ENCODE measurements around the gene MAGEA6. TPM values are rescaled to one million over a fixed set of nuclear protein-coding genes. Genes with fewer than 3 reads are reported as not detected.

MAGEA6 gene, protein sequence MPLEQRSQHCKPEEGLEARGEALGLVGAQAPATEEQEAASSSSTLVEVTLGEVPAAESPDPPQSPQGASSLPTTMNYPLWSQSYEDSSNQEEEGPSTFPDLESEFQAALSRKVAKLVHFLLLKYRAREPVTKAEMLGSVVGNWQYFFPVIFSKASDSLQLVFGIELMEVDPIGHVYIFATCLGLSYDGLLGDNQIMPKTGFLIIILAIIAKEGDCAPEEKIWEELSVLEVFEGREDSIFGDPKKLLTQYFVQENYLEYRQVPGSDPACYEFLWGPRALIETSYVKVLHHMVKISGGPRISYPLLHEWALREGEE
- total RNA-seq, result under 0.01 TPM in 1 of 2 replicates, not detected in the other

DNA sequence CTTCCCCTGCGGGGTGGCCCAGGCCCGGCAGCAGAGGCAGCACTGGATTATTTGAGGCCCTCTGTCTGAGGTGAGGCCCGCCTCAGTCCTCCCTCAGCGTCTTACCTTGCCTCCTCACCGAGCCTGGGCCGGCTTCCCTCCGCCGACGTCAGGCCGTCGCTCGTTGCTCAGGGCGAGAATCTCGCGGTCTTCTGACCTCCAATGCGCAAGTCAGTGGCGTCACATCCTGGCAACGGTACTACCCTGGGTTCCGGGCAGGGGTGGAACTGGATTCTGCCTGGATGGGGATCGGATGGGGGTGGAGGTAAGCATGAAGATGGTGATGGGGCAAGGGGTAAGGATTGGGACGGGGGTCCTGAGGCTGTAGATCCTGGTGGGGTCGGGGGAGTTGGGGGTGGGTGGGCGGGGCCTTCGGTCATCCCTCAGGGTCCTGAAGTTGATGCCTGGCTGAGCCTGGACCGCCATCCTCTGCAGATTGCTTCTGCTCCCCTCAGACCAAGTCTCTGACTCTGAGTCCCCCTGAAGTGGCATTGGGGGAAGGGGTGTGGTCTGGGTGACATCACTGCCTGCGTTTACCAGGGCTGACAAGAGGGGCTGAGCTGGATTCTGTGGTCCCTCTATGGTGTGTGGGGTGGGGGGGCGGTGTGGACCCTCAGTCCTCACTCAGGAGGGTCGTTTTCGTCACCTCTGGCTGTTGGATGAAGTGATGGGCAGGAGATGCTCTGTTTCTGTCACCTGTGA is at the start of gene MAGEA6:
Gene MAGEA6, minus strand, starts transcription at position 141 of the 741 bp plus-strand sequence. CDS start 2,039 bp downstream, outside the sequence.

DNA sequence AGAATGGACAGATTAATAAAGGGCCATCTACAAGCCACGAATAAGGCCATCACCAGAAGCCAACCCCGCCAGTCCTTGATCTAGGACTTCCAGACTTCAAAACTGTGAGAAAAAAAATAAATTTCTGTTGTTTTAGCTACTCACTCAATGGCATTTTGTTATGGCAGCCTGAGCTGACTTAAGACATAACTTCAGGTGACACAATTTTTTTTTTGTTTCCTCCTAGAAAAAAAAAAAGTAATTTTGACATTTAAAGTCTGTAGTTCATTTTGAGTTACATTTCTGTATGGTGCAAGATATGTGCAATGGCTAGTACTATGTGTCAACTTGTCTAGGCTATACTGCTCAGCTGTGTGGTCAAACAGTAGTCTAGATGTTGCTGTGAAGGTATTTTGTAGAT is 10.6 kb downstream of the MAGEA6 start, which contains the start of gene CSAG3:
Gene CSAG3, plus strand, starts transcription at position 301 of the 400 bp plus-strand sequence.

DNA sequence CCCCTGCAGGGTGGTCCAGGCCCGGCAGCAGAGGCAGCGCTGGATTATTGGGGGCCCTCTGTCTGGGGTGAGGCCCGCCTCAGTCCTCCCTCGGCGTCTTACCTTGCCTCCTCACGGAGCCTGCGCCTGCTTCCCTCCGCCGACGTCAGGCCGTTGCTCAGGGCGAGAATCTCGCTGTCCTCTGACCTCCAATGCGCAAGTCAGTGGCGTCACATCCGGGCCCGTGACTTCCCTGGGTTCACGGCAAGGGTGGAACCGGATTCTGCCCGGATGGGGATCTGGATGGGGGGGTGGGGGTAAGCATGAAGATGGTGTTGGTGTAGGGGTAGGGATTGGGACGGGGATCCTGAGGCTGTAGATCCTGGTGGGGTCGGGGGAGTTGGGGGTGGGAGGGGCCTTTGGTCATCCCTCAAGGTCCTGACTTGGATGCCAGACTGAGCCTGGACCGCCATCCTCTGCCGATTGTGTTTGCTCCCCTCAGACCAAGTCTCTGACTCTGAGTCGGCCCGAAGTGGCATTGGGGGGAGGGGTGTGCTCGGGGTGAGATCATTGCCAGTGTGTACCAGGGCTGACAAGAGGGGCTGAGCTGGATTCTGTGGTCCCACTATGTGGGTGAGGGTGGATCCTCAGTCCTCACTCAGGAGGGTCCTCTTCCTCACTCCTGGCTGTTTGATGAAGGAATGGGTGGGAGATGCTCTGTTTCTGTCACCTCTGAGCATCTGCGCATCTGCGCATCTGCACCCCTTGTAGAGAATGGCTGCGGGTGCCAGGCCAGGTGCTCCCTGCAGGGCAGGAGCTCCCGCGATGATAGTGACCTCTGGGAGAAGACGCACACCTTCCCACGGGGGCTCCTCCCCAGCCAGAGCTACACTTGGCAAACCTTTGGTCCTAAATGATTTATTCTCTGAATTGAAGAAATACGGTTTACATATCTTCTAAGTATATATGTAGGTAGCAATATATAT is 15.5 kb downstream of the MAGEA6 start, which contains the start of gene MAGEA2:
Gene MAGEA2, minus strand, starts transcription at position 157 of the 965 bp plus-strand sequence. CDS start 2,479 bp downstream, outside the sequence.

DNA sequence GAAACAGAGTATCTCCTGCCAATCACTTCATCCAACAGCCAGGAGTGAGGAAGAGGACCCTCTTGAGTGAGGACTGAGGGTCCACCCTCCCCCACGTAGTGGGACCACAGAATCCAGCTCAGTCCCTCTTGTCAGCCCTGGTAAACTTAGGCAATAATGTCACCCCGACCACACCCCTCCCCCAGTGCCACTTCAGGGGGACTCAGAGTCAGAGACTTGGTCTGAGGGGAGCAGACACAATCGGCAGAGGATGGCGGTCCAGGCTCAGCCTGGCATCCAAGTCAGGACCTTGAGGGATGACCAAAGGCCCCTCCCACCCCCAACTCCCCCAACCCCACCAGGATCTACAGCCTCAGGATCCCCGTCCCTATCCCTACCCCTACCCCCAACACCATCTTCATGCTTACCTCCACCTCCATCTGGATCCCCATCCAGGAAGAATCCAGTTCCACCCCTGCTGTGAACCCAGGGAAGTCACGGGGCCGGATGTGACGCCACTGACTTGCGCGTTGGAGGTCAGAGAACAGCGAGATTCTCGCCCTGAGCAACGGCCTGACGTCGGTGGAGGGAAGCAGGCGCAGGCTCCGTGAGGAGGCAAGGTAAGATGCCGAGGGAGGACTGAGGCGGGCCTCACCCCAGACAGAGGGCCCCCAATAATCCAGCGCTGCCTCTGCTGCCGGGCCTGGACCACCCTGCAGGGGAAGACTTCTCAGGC is 36.1 kb downstream of the MAGEA6 start, which contains the start of the genes CSAG1 and MAGEA12:
Gene CSAG1, minus strand, starts transcription at position 461 of the 715 bp plus-strand sequence. CDS start 1,261 bp downstream, outside the sequence.
Gene MAGEA12, plus strand, starts transcription at position 497 of the 715 bp plus-strand sequence. CDS start 2,405 bp downstream, outside the sequence.

Other genes with a start within 250 kb of the MAGEA6 start
- not detected in 2 replicates for gene GABRQ, start 131.8 kb downstream of the MAGEA6 start, total RNA-seq
- gene MAGEA3, start 70.9 kb downstream of the MAGEA6 start, total RNA-seq, result not detected in 2 replicates
- gene CSAG2, start 60.4 kb downstream of the MAGEA6 start, total RNA-seq, result not detected in 2 replicates
- gene MAGEA2B, start 55.1 kb downstream of the MAGEA6 start, total RNA-seq, result not detected in 2 replicates
- gene CSAG1, start 36.0 kb downstream of the MAGEA6 start, total RNA-seq, result not detected in 2 replicates
- under 0.01 and 0.14 TPM in 2 replicates for gene MAGEA12, start 35.9 kb downstream of the MAGEA6 start, total RNA-seq
- gene MAGEA2, start 15.8 kb downstream of the MAGEA6 start, total RNA-seq, result under 0.01 TPM in 1 of 2 replicates, not detected in the other
- not detected in 2 replicates for gene CSAG3, start 10.5 kb downstream of the MAGEA6 start, total RNA-seq
- 39.0 and 42.5 TPM in 2 replicates for gene CETN2, start 61.1 kb upstream of the MAGEA6 start, total RNA-seq
- gene NSDHL, start 61.4 kb upstream of the MAGEA6 start, total RNA-seq, result 21.8 and 31.4 TPM in 2 replicates
- 0.37 and 0.43 TPM in 2 replicates for gene ZNF185, start 128.4 kb upstream of the MAGEA6 start, total RNA-seq
- not detected in 2 replicates for gene PNMA5, start 224.4 kb upstream of the MAGEA6 start, total RNA-seq